Suprapubic skin (tissue), 4 donors: ENCODE measurements around the gene SMIM24.
A peak's percentile ranks its signal among the peaks of the same experiment; 100 is the strongest.

Experiments used
- CTCF ChIP-seq, 2 donors: fragments of 200-600 bp in 1 of 2; fragments of 450-650 bp in 1 of 2; sonication (generic) in 1 of 2; IDR thresholded peaks; one replicate each; pipeline ENCODE4 v1.5.1; 2016 to 2019; ENCODE audit warnings: antibody characterized with exemption in 2 of 2, mild to moderate bottlenecking in 1 of 2, moderate library complexity in 1 of 2
- EP300 ChIP-seq: sonication (generic); formaldehyde crosslinking; IDR thresholded peaks from one replicate; pipeline ENCODE4 v1.6.1; 2017; ENCODE audit warnings: antibody characterized with exemption
- POLR2A ChIP-seq, 2 donors: fragments of 450-650 bp; IDR thresholded peaks; one replicate each; pipeline ENCODE4 v1.6.1; 2017; ENCODE audit warnings: antibody characterized with exemption in 2 of 2, mild to moderate bottlenecking in 2 of 2, moderate library complexity in 2 of 2
- POLR2AphosphoS5 ChIP-seq, 3 donors: sonication (generic); formaldehyde crosslinking; IDR thresholded peaks; one replicate each; pipeline ENCODE4 v1.6.1; 2017; ENCODE audit warnings: antibody characterized with exemption in 3 of 3

DNA sequence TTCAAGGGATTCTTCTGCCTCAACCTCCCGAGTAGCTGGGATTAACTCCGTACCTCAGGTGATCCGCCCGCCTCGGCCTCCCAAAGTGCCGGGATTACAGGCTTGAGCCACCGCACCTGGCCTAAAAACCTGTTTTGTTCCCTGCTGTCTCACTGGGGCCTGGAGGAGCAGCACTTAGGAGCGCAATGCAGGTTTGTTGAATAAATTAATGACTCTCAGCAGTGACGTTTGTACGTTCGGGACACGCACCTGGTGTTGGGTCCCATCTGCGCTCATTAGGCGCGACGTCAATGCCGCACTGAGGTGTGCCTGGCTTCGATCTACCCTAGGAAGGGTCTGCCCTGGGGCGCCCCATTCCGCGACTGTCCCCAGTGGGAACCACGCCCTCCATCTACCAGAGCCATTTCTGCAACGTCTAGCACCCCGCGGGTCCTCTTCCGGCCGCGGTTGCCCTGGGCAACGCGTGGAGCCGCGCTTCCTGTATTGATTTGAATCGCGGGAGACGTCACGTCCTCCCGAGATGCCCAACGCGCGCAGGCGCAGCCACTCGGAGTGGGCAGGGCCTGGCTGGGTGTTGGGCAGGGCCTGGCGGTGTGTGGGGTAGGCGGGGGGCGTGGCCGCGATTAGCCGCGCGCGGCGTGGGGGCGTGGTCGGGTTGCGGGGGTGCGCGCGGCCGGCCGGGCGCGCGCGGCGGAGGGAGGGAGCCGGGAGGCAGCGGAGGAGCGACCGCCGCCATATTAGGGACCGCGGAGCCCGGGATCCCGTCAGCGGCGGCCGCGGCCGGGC is 25.5 kb upstream of the SMIM24 start, which contains the start of gene FZR1:
- TF ChIP-seq CTCF (IDR thresholded peaks at IDR 0.05), result no peak
- TF ChIP-seq EP300, result no peak
- peak; percentile 51 to 58 for TF ChIP-seq POLR2A (IDR thresholded peaks at IDR 0.05)
- TF ChIP-seq POLR2AphosphoS5 (IDR thresholded peaks at IDR 0.05), result peak in 2 of 3 donors; percentile 57 to 72
